DMS 273 (cell line): Measurements from ENCODE around the gene COPZ2.
"Not testable (repeated sequence)": the region's sequence is repeated elsewhere in the genome, so short reads cannot be mapped to it uniquely, and the experiment has no call there.

ENCODE experiments used
- DNase-seq: peaks from one replicate; lab custom pipeline; 2025; ENCODE audit not compliant: unreplicated experiment; lab: John Stamatoyannopoulos, UW

The COPZ2 gene

GRCh38 chr17:48037036-48037837 lies at the start of gene COPZ2:
Gene COPZ2, minus strand, starts transcription at chr17:48037797. Its CDS starts 20 bp downstream, at chr17:48037777.
- peak; percentile 57 for DNase-seq

GRCh38 chr17:48084932-48085331 lies 47.3 kb upstream of the COPZ2 start:
- DNase-seq: no peak

GRCh38 chr17:48081858-48082257 lies 44.3 kb upstream of the COPZ2 start:
- DNase-seq: no peak

- DNase-seq: not testable (repeated sequence)
These were observed 39.6 kb upstream of the COPZ2 start for GRCh38 chr17:48077152-48077551.

- DNase-seq: peak; percentile 88
These were observed 36.9 kb upstream of the COPZ2 start for GRCh38 chr17:48074322-48075081.

GRCh38 chr17:48073566-48074094 lies 36.0 kb upstream of the COPZ2 start:
- not testable (repeated sequence) for DNase-seq

GRCh38 chr17:48072811-48073210 lies 35.2 kb upstream of the COPZ2 start:
- not testable (repeated sequence) for DNase-seq

- no peak for DNase-seq
These were observed 34.1 kb upstream of the COPZ2 start for GRCh38 chr17:48071654-48072053.

- DNase-seq: no peak
These were observed 32.6 kb upstream of the COPZ2 start for GRCh38 chr17:48070195-48070594.

GRCh38 chr17:48068491-48068961 lies 30.9 kb upstream of the COPZ2 start:
- peak; percentile 55 for DNase-seq

- DNase-seq: not testable (repeated sequence)
These were observed 30.2 kb upstream of the COPZ2 start for GRCh38 chr17:48067808-48068207.

- DNase-seq: no peak
These were observed 29.6 kb upstream of the COPZ2 start for GRCh38 chr17:48067245-48067644.

GRCh38 chr17:48066656-48067055 lies 29.1 kb upstream of the COPZ2 start:
- no peak for DNase-seq

- no peak for DNase-seq
These were observed 28.6 kb upstream of the COPZ2 start for GRCh38 chr17:48066192-48066591.

- no peak for DNase-seq
These were observed 27.0 kb upstream of the COPZ2 start for GRCh38 chr17:48064638-48065037.

GRCh38 chr17:48062273-48062672 lies 24.7 kb upstream of the COPZ2 start:
- no peak for DNase-seq

GRCh38 chr17:48060249-48060648 lies 22.7 kb upstream of the COPZ2 start:
- DNase-seq: no peak

GRCh38 chr17:48059125-48059668 lies 21.6 kb upstream of the COPZ2 start:
- no peak for DNase-seq

- DNase-seq: no peak
These were observed 21.0 kb upstream of the COPZ2 start for GRCh38 chr17:48058393-48059124.

GRCh38 chr17:48057626-48058025 lies 20.0 kb upstream of the COPZ2 start:
- no peak for DNase-seq

GRCh38 chr17:48056879-48057278 lies 19.3 kb upstream of the COPZ2 start:
- no peak for DNase-seq
